Fibroblast of skin of abdomen (primary cell): ENCODE results near the gene PRPH. TPM values are rescaled to one million over a fixed set of nuclear protein-coding genes. Genes with fewer than 3 reads are reported as not detected.
A peak's percentile ranks its signal among the peaks of the same experiment; 100 is the strongest.
"Not testable (repeated sequence)": the region's sequence is repeated elsewhere in the genome, so short reads cannot be mapped to it uniquely, and the experiment has no call there.

Experiments used
- DNase-seq: peaks from one replicate; pipeline ENCODE4 v3.0.0-alpha.2; 2013
- polyA plus RNA-seq, 2 experiments: library from polyadenylated mRNA; unstranded; fragments of 120-200 nt; gene quantifications; one replicate each; pipeline ENCODE4 v1.2.1, GENCODE V29; 2013; ENCODE audit not compliant: insufficient read length in 2 of 2

Gene PRPH
- not detected for polyA plus RNA-seq (2013, experiment 1 of 2; ENCODE audit: insufficient read length)
- 0.19 TPM for polyA plus RNA-seq (2013, experiment 2 of 2; ENCODE audit: insufficient read length)

- no peak for DNase-seq
Measured at GRCh38 chr12:49295082-49295936, at the start of gene PRPH. Gene PRPH, plus strand, starts transcription at chr12:49295147. Its CDS starts 54 bp downstream, at chr12:49295201.

DNA sequence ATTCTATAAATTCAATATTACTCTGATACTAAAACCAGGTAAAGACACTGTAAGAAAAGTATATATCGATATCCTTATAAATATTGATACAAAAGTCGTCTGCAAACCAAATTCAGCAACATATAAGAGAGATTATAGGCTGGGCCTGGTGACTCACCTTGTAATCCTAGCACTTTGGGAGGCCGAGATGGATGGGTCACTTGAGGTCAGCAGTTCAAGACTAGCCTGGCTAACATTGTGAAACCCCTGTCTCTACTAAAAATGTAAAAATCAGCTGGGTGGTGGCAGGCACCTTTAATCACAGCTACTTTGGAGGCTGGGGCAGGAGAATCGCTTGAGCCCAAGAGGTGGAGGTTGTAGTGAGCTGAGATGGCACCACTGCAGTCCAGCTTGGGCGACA, 43.6 kb upstream of the PRPH start:
- no peak for DNase-seq

DNA sequence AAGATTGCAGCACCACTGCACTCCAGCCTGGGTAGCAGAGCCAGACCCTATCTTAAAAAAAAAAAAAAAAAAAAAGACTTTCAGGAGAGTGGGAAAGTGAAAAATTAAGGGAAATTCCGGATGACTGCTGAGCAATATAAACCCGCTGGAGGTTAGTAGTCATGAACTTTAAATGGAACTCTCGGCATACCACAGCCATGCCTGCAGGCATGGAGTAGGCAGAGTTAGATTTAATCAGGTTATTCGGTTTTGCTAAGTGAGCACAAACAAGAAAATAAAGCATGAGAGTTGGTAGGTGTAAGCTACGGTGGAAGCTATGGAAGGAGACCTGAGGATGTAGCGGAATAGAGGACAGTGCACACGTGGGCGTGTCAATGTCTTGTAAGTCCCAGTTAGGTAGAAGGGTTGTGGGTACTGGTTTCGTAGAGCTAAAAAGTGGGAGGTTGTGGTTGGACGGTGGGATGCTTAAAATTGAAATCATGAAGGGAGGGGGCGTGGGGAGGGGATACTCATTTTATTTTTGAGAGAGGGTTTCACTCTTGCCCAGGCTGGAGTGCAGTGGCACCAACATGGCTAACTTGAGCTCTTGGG, 41.8 kb upstream of the PRPH start:
- DNase-seq = no peak

DNA sequence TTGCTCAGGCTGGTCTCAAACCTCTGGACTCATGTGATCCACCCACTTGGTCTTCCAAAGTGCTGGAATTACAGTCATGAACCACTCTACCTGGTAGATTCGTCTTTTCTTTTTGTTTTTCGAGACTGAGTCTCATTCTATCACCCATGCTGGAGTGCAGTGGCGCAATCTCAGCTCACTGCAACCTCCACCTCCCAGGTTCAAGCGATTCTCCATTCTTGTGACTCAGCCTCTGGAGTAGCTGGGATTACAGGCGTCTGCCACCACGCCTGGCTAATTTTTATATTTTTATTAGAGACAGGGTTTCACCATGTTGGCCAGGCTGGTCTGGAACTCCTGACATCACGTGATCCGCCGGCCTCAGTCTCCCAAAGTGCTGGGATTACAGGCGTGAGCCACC, 39.5 kb upstream of the PRPH start:
- not testable (repeated sequence) for DNase-seq

- DNase-seq = no peak
Measured at GRCh38 chr12:49255857-49256637, 38.9 kb upstream of the PRPH start.

GRCh38 chr12:49257508-49258184, 37.3 kb upstream of the PRPH start:
- not testable (repeated sequence) for DNase-seq

DNA sequence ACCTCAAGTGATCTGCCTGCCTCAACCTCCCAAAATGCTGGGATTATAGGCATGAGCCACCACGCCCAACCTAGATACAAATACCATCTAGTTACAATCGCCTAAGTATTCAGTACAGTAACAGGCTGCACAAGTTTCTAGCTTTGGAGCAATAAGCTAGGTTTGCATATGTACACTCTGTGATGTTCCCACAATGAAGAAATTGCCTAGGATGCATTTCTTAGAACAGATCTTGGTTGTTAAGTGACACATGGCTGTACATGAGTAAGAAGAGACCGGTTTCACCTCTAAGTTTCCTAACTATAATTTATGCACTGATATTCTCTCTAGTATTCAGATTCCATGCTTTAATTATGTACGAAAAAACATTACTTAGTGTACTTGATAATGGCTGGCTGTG, 35.5 kb upstream of the PRPH start:
- no peak for DNase-seq

GRCh38 chr12:49260166-49260565, 34.8 kb upstream of the PRPH start:
- peak; percentile 57 for DNase-seq

- no peak for DNase-seq
Measured at GRCh38 chr12:49260571-49261363, 34.2 kb upstream of the PRPH start.

DNA sequence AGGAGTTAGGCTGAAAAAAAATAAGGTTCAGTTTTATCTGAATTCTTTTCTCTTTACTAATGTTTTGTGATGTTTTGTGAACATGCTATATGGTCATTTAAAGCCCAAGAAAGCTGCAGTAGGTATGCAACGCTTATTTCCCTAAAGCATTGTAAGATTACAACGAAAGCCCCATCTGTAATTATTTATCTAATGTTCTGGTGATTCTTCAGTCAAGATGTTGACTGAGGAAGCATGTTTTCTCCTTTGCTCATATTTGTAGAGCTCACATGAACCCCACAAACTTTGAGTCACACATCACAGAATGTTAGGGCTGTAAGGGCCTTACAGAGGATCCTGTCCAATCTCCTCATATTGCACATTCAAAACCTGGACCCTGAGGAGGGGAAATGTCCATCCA, 33.2 kb upstream of the PRPH start:
- DNase-seq = peak; percentile 78

DNA sequence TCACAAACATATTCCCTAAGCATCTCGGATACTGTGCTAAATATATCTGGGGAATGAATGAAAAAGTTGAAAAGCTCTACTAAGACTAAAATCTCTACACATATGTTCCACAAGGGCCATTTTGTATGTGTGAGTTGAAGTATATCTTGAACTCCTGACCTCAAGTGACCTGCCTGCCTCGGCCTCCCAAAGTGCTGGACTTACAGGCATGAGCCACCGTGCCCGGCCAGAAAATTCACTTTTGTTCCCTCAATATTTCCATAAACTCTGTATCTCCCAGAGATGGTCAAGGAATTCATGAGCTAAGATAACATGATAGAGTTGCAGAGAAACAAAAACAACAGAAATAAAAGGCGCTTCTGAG, 31.6 kb upstream of the PRPH start:
- no peak for DNase-seq

DNA sequence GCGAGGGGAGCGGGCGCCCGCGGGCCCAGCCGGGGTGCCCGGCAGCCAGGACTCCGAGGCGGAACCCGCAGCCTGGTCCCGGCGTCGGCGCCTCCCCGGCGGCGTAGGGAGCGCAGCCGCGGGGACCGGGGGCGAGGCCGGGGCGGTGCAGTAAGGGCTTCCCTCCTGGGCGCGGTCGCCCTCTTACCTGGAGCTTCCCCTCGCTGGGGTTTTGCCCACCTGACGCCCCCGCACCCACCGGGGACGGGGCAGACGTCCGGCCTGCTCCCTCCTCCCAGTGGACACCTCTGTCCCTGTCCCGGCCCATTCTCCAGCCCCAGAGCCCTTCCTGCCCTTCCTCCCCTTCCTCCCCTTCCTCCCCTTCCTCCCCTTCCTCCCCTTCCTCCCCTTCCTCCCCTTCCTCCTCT, 30.5 kb upstream of the PRPH start:
- peak; percentile 24 for DNase-seq

DNA sequence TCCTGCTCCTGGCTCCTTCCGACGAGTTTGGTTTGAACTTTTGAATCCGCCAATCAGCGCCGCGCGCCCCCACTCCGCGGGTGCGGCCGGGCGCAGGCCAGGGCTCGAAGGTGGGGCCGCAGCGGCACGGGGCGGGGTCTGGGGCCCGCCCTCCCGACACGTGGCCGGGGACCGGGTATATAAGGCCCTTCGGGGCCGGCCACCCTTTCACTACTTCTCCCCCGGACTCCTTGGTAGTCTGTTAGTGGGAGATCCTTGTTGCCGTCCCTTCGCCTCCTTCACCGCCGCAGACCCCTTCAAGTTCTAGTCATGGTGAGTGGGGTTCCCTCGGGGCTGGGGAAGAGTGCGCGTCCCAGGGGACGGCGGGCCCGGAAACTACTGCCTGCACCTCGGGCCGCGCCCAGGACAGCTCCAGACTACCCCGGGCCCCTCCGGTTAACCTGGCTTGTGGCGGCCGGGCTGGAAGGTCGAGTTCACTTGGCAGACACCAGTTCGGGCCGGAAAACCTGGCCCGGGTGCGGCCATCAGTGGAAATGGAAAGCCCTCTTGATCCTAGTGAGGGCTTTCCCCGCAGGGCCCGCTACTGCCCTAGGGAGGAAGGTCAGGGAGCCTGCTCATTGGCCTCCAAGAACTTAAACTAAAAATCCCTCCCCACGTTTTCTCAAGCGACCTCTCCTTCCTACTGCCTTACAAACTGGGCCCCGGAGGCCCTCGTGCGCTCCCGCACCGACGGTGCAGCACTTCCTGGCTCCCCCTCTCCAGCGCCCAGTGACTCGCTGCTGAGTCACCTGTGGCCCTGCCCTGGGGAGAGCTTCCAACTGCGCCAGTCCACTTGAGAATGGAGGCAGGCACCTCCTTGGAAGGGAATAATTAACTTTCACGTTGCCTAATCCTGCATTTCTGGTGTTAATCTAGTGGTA, 29.8 kb upstream of the PRPH start, which contains the start of gene TUBA1C:
TUBA1C (plus strand) TSS at position 210 of the 920 bp plus-strand sequence; CDS start at position 310, 100 bp downstream.
- DNase-seq = peak; percentile 95

GRCh38 chr12:49269191-49269590, 25.8 kb upstream of the PRPH start:
- DNase-seq = not testable (repeated sequence)

DNA sequence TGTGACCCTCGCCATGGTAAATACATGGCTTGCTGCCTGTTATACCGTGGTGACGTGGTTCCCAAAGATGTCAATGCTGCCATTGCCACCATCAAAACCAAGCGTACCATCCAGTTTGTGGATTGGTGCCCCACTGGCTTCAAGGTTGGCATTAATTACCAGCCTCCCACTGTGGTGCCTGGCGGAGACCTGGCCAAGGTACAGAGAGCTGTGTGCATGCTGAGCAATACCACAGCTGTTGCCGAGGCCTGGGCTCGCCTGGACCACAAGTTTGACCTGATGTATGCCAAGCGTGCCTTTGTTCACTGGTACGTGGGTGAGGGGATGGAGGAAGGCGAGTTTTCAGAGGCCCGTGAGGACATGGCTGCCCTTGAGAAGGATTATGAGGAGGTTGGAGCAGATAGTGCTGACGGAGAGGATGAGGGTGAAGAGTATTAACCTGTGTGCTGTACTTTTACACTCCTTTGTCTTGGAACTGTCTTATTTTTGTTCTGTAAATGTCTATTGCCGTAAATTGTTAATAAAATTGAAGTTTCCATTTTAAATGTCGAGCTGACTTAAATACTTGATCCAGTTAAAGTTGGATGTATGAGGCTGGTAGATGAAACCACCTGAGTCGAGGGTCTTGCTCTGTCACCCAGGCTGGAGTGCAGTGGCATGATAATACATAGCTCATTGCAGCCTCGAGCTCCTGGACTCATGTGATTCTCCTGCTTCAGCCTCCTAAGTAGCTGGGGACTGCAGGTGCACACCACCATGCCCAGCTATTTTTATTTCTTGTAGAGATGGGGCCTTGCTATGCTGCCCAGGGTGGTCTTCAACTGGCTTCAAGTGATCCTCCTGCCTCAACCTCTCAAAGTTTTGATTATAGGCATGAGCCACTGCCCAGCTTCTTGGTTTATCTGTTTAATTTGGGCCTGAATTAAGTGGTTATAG, 21.9 kb upstream of the PRPH start:
- no peak for DNase-seq

DNA sequence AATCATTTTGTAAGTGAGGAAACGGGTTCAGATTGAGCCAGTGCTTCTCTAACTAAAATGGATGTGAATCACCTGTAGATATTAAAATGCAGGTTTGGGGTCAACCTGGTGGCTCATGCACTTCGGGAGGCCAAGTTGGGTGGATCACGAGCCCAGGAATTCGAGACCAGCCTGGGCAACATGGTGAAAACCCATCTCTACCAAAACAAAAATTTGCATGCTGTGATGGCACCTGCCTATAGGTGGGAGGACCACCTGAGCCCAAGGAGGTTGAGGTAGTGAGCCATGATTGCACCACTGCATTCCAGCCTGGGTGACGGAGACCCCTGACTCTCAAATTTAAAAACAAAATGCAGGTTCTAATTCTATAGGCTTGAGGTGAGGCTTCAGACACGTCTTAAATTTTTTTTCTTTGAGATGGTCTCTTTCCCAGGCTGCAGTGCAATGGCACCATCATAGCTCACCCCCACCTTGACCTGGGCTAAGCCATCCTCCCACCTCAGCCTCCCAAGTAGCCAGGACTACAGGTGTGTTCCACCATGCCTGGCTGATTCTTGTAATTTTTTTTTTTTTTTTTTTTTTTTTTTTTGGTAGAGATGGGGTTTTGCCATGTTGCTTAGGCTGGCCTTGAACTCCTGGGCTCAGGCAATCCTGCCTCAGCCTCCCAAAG, 21.1 kb upstream of the PRPH start:
- no peak for DNase-seq

GRCh38 chr12:49274396-49275069, 20.4 kb upstream of the PRPH start:
- DNase-seq = no peak
